PC-3 (cell line): ENCODE results near the gene DIS3L2. TPM values are rescaled to one million over a fixed set of nuclear protein-coding genes. Genes with fewer than 3 reads are reported as not detected.

ENCODE experiments used
- ATAC-seq: fragments of 200-7000 bp; cut with Tn5 transposase; 2 replicates; pipeline ENCODE4 v1.9.1; 2020; ENCODE audit warnings: mild to moderate bottlenecking, moderate library complexity
- BruUV-seq: library from RNA; stranded (reverse); fragments of 400-500 nt; replicated peaks from 2 replicates; lab custom pipeline; 2021; lab: Mats Ljungman, UMichigan
- CTCF ChIA-PET: fragments of 300-600 bp; sonication (Branson Sonifier 250); formaldehyde crosslinking; loops from one replicate; lab custom pipeline; 2022; ENCODE audit warnings: antibody characterized with exemption; lab: Charles Lee
- POLR2A ChIA-PET: fragments of 300-600 bp; sonication (Branson Sonifier 250); formaldehyde crosslinking; loops from one replicate; lab custom pipeline; 2022; ENCODE audit warnings: antibody characterized with exemption; ENCODE audit not compliant: unreplicated experiment; lab: Charles Lee
- DNase-seq: peaks from one replicate; pipeline ENCODE4 v3.0.0-alpha.2; 2015
- H2AFZ ChIP-seq: fragments of 300-600 bp; sonication (generic); 2 replicates; pipeline ENCODE4 v1.6.0; 2016; ENCODE audit warnings: antibody characterized with exemption, low read length
- H3F3A ChIP-seq: fragments of 300-600 bp; sonication (generic); one replicate; pipeline ENCODE4 v1.6.0; 2017; ENCODE audit warnings: antibody characterized with exemption, low read length, control low read depth, mild to moderate bottlenecking; ENCODE audit not compliant: unreplicated experiment
- H3K27ac ChIP-seq: fragments of 300-600 bp; sonication (generic); 2 replicates; pipeline ENCODE4 v1.5.1; 2016; ENCODE audit warnings: mild to moderate bottlenecking, low read length
- H3K27me3 ChIP-seq: fragments of 300-600 bp; sonication (generic); 2 replicates; pipeline ENCODE4 v1.6.1; 2016; ENCODE audit warnings: low read length, mixed read lengths
- H3K36me3 ChIP-seq: fragments of 300-600 bp; sonication (generic); 2 replicates; pipeline ENCODE4 v1.6.1; 2016; ENCODE audit warnings: low read depth, mixed run types, low read length, mixed read lengths
- H3K4me1 ChIP-seq: fragments of 300-600 bp; sonication (generic); 2 replicates; pipeline ENCODE4 v1.5.1; 2016; ENCODE audit warnings: low read length; ENCODE audit not compliant: insufficient read depth
- H3K4me2 ChIP-seq: fragments of 300-600 bp; sonication (generic); 2 replicates; pipeline ENCODE4 v1.6.0; 2016; ENCODE audit warnings: low read length
- H3K4me3 ChIP-seq: fragments of 300-600 bp; sonication (generic); 2 replicates; pipeline ENCODE4 v1.5.1; 2016; ENCODE audit warnings: mild to moderate bottlenecking, low read length, mixed read lengths
- H3K79me2 ChIP-seq: fragments of 300-600 bp; sonication (generic); 2 replicates; pipeline ENCODE4 v1.6.1; 2017; ENCODE audit warnings: low read length, mixed read lengths
- H3K9ac ChIP-seq: fragments of 300-600 bp; sonication (generic); 2 replicates; pipeline ENCODE4 v1.6.0; 2016; ENCODE audit warnings: mild to moderate bottlenecking, low read length
- H3K9me2 ChIP-seq: fragments of 300-600 bp; sonication (generic); replicated peaks from 2 replicates; pipeline ENCODE4 v1.6.1; 2016; ENCODE audit warnings: mixed run types, low read length, mixed read lengths
- H3K9me3 ChIP-seq: fragments of 300-600 bp; sonication (generic); 2 replicates; pipeline ENCODE4 v1.6.1; 2016; ENCODE audit warnings: low read length, mixed read lengths
- H4K20me1 ChIP-seq: fragments of 300-600 bp; sonication (generic); 2 replicates; pipeline ENCODE4 v1.6.1; 2016; ENCODE audit warnings: low read length, mixed read lengths
- CTCF ChIP-seq: fragments of 300-600 bp; sonication (generic); conservative IDR thresholded peaks from 2 replicates; pipeline ENCODE4 v1.5.1; 2017; ENCODE audit warnings: antibody characterized with exemption, low read depth, mild to moderate bottlenecking, low read length
- EZH2 ChIP-seq: fragments of 300-600 bp; sonication (generic); IDR thresholded peaks from one replicate; pipeline ENCODE4 v1.6.1; 2017; ENCODE audit warnings: antibody characterized with exemption, mild to moderate bottlenecking, low read length; ENCODE audit not compliant: unreplicated experiment
- EZH2phosphoT487 ChIP-seq: fragments of 300-600 bp; sonication (generic); IDR thresholded peaks from 2 replicates; pipeline ENCODE4 v1.6.1; 2018; ENCODE audit warnings: mild to moderate bottlenecking, antibody characterized with exemption, low read length, borderline replicate concordance
- intact Hi-C: fragments of 100-400 bp; cut with micrococcal nuclease; formaldehyde crosslinking; loops from 2 replicates; pipeline ENCODE4 v1.9.0; 2023
- total RNA-seq: library from RNA; depleted of rRNA; stranded (reverse); fragments of >200 nt; gene quantifications from 2 replicates; pipeline ENCODE4 v1.2.3, GENCODE V29; 2014

The DIS3L2 gene
- total RNA-seq, 1 experiment from 2014 or later, result 22.8 TPM

DNA sequence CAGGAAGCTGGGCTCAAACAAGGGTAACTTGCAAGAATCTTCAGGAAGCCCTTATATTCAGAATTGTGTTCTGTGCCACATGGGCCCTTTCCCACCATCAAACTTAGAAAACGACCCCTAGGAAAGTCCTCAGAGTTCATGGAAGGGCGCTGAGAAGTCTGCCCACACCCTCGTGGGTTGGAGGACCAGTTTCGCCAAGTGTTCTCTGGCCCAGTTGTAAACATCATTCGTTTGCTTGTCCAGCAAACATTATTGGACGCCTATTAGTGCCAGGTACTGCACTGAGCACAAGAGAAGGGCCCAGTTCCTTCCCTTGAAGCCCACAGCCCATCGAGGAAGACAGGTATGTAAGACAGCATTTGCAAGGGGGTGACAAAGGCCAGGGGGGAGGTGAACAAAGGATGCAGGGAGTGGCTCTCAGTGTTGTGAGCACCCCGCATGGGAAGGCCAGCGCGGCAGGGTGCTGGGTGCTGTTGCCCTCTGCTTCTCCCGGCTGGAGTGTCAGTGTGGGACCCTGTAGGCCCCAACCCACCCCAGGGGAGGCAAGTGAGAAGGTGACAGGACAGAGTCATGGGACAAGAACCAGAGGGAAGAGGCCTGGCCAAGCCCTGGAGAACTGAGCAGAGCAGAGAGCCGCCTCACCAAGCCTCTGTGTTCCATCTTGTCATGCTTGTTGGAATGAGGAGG is 356.8 kb downstream of the DIS3L2 start:
- Histone ChIP-seq H3K9ac (no peak overlapping the region), H3K27ac (no peak overlapping the region), H3K4me3 (no peak overlapping the region), H3K9me3 (no peaks in the 10 kb centered on the region), H3F3A (no peaks in the 10 kb centered on the region), H3K9me2 (no peaks in the 10 kb centered on the region), H3K4me1 (no peaks in the 10 kb centered on the region), H2AFZ (no peak overlapping the region), H3K79me2 (no peaks in the 10 kb centered on the region), H4K20me1 (no peaks in the 10 kb centered on the region), H3K4me2 (no peak overlapping the region), H3K36me3 (no peaks in the 10 kb centered on the region), H3K27me3 (no peaks in the 10 kb centered on the region)
- no peak for ATAC-seq
- TF ChIP-seq CTCF, result no peak
- TF ChIP-seq EZH2, result no peak
- no peak for TF ChIP-seq EZH2phosphoT487
- POLR2A ChIA-PET, result no interaction called here
- intact Hi-C loops, result no loop called here
- CTCF ChIA-PET, result no interaction called here
- no peak for DNase-seq
- BruUV-seq, result no TSS peak

GRCh38 chr2:232319067-232319802 is 357.7 kb downstream of the DIS3L2 start:
- ATAC-seq, result no peak
- H3F3A ChIP-seq, result no peaks in the 10 kb centered on the region
- H3K4me2 ChIP-seq, result no peak overlapping the region
- TF ChIP-seq CTCF (no peak), EZH2phosphoT487 (no peak), EZH2 (no peak)
- H3K27me3 ChIP-seq, result no peaks in the 10 kb centered on the region
- no peak overlapping the region for H3K9ac ChIP-seq
- no peak for DNase-seq
- H3K9me2 ChIP-seq, result no peaks in the 10 kb centered on the region
- H3K79me2 ChIP-seq, result no peaks in the 10 kb centered on the region
- BruUV-seq, result no TSS peak
- H3K27ac ChIP-seq, result no peak overlapping the region
- no peaks in the 10 kb centered on the region for H3K36me3 ChIP-seq
- no peaks in the 10 kb centered on the region for H4K20me1 ChIP-seq
- intact Hi-C loops, result no loop called here
- no peaks in the 10 kb centered on the region for H3K4me1 ChIP-seq
- no peaks in the 10 kb centered on the region for H3K9me3 ChIP-seq
- no peak overlapping the region for H2AFZ ChIP-seq
- CTCF ChIA-PET, result no interaction called here
- POLR2A ChIA-PET, result no interaction called here
- no peak overlapping the region for H3K4me3 ChIP-seq

DNA sequence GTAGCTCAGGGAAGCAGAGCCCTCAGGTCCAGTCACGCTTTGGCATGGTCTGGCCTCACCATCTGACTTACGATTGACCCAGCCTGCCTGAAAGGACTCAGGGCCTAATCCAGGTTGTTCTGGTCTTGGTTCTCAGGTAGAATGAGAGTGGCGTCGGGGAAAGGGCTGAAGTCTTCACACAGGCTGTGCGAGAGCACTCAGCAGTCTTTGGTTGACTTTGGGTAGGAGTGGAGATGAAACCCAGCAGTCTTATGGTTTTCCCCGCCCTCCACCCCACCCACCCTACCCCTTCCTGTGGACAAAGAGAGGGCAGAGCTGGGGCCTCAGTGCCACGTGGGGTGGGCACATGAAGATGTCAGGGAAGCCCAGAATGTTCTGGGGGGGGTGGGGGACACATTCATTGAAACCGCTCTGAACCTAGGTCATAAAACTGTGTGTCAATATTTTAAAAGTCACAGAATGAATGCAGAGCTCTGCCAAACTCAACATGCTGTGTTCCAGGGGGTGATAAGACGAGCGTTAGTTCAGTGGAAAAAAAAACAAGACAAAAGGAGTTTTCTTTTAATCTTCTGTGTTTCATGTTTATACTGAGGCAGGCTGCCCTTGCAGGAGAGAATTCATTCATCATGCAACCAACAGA is 358.4 kb downstream of the DIS3L2 start:
- Histone ChIP-seq H2AFZ (no peak overlapping the region), H3K4me1 (no peaks in the 10 kb centered on the region), H4K20me1 (no peaks in the 10 kb centered on the region), H3K36me3 (no peaks in the 10 kb centered on the region), H3K9me3 (no peaks in the 10 kb centered on the region), H3F3A (no peaks in the 10 kb centered on the region), H3K27ac (no peak overlapping the region), H3K27me3 (no peaks in the 10 kb centered on the region), H3K4me2 (no peak overlapping the region), H3K79me2 (no peaks in the 10 kb centered on the region), H3K9me2 (no peaks in the 10 kb centered on the region), H3K9ac (no peak overlapping the region), H3K4me3 (no peak overlapping the region)
- TF ChIP-seq EZH2 (no peak), EZH2phosphoT487 (no peak), CTCF (no peak)
- intact Hi-C loops, result loop anchor here (10.0 kb wide), 1 partner anchor 175 kb away; no protein-coding TSS in a partner anchor
- CTCF ChIA-PET, result no interaction called here
- DNase-seq (no peak), ATAC-seq (no peak)
- POLR2A ChIA-PET, result no interaction called here
- no TSS peak for BruUV-seq
